Measurements from ENCODE around the gene SMIM5. TPM values are rescaled to one million over a fixed set of nuclear protein-coding genes. Genes with fewer than 3 reads are reported as not detected.

Gene SMIM5
- total RNA-seq, 1 donor from 2014 or later = 2.7 TPM

DNA sequence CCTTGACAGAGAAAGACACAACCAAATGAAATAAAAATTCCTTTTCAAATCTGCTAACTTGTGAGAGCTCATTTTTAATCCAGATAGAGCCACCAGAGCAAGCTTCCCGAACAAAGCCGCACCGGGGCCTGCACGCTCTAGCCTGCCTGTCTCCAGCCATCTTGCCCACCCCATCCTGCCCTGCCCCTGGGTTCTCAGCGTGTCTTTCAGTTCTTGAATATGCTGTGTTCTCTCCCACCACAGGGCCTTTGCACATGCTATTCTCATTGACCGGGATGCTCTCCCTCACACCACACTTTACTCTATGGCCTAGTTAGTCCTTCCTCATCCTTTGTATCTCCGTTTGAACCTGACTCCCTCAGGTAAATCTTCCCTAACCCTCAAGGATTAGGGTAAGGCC, 14.7 kb downstream of the SMIM5 start:
- H3K9me3 ChIP-seq = no peaks in the 10 kb centered on the region
- H3K4me3 ChIP-seq = no peak overlapping the region
- H3K4me1 ChIP-seq = peaks cover 30% of the 10 kb centered on the region
- ATAC-seq = no peak
- no peak for DNase-seq
- H3K27me3 ChIP-seq (ENCODE audit: low read depth) = no peaks in the 10 kb centered on the region
- intact Hi-C loops (cut with DNase I) = no loop called here
- peaks cover 46% of the 10 kb centered on the region for H3K36me3 ChIP-seq
- no peak overlapping the region for H3K27ac ChIP-seq
- TF ChIP-seq, protein P1, sequence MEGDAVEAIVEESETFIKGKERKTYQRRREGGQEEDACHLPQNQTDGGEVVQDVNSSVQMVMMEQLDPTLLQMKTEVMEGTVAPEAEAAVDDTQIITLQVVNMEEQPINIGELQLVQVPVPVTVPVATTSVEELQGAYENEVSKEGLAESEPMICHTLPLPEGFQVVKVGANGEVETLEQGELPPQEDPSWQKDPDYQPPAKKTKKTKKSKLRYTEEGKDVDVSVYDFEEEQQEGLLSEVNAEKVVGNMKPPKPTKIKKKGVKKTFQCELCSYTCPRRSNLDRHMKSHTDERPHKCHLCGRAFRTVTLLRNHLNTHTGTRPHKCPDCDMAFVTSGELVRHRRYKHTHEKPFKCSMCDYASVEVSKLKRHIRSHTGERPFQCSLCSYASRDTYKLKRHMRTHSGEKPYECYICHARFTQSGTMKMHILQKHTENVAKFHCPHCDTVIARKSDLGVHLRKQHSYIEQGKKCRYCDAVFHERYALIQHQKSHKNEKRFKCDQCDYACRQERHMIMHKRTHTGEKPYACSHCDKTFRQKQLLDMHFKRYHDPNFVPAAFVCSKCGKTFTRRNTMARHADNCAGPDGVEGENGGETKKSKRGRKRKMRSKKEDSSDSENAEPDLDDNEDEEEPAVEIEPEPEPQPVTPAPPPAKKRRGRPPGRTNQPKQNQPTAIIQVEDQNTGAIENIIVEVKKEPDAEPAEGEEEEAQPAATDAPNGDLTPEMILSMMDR (IDR thresholded peaks at IDR 0.05) = no peak

DNA sequence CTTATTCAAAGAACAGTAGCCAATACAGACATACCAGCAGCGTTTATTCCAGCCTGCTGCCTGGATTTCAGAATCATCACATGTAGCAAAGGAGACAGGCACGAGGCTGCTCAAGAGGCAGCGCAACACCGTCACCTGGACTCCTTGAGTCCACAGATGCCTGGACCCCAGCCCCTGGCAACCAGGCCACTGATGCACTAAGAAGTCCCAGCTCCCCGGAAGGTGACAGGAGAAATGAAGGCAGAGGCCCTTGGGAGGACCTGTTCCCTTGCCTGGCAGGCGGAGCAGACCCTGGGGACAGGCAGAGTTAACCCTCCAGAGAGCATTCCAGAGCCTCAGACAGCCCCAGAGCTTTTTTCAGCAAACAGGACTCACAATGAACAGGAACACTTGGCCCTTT, 16.5 kb downstream of the SMIM5 start:
- Histone ChIP-seq H3K36me3 (peaks cover 57% of the 10 kb centered on the region), H3K27me3 (ENCODE audit: low read depth) (no peaks in the 10 kb centered on the region), H3K27ac (no peak overlapping the region), H3K4me3 (no peak overlapping the region), H3K9me3 (no peaks in the 10 kb centered on the region), H3K4me1 (peaks cover 23% of the 10 kb centered on the region)
- no peak for DNase-seq
- TF ChIP-seq, protein P1 (IDR thresholded peaks at IDR 0.05) = no peak
- intact Hi-C loops (cut with DNase I) = no loop called here
- ATAC-seq = no peak

DNA sequence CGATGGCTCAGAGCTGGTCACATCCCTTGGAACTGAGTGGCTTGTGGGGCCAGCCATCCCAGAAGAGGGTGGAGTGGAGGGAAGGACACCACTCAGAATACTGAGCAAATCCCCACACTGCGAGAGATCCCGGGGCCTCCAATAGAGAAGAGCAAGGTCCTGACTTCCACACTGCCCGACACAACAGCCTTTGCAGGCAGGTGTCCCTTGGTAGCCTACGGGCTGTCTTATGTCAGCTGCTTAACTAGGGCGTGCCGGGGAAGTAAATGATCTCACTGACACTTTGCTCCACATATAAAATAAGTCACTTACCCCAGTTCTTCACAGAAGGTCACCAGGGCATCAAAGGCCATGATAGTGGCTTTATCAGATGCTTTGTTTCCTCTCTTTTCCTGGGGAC, 17.6 kb downstream of the SMIM5 start:
- Histone ChIP-seq H3K27ac (no peak overlapping the region), H3K27me3 (ENCODE audit: low read depth) (no peaks in the 10 kb centered on the region), H3K9me3 (no peaks in the 10 kb centered on the region), H3K4me1 (peaks cover 13% of the 10 kb centered on the region), H3K4me3 (no peak overlapping the region), H3K36me3 (peaks cover 69% of the 10 kb centered on the region)
- ATAC-seq = no peak
- intact Hi-C loops (cut with DNase I) = no loop called here
- TF ChIP-seq, protein P1 (IDR thresholded peaks at IDR 0.05) = no peak
- no peak for DNase-seq

DNA sequence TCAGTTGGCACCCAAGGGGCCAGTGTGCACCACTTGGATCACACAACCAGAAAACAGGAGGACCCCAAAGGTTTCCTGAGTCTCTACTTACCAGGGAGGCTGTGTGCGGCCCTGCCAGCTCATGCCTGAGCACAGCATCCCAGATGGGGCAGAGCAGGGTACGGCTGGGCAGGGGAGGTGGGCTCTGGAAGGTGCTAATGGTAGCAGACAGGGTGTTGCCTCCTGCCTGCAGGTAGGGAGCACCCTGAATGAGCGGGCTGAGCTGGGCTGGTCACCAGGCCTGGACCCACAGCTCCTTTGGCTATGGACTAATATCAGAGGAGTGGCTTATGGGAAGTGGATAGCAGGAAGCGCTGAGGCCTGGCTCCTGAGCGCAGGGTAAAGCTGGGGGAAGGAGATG, 19.1 kb downstream of the SMIM5 start:
- no peak overlapping the region for H3K4me3 ChIP-seq
- intact Hi-C loops (cut with DNase I) = no loop called here
- ATAC-seq (peak in 1 of 2 donors; percentile 19), DNase-seq (no peak)
- H3K36me3 ChIP-seq = peaks cover 77% of the 10 kb centered on the region
- H3K4me1 ChIP-seq = no peaks in the 10 kb centered on the region
- TF ChIP-seq, protein P1 (IDR thresholded peaks at IDR 0.05) = no peak
- H3K27ac ChIP-seq = no peak overlapping the region
- H3K27me3 ChIP-seq (ENCODE audit: low read depth) = no peaks in the 10 kb centered on the region
- H3K9me3 ChIP-seq = no peaks in the 10 kb centered on the region

DNA sequence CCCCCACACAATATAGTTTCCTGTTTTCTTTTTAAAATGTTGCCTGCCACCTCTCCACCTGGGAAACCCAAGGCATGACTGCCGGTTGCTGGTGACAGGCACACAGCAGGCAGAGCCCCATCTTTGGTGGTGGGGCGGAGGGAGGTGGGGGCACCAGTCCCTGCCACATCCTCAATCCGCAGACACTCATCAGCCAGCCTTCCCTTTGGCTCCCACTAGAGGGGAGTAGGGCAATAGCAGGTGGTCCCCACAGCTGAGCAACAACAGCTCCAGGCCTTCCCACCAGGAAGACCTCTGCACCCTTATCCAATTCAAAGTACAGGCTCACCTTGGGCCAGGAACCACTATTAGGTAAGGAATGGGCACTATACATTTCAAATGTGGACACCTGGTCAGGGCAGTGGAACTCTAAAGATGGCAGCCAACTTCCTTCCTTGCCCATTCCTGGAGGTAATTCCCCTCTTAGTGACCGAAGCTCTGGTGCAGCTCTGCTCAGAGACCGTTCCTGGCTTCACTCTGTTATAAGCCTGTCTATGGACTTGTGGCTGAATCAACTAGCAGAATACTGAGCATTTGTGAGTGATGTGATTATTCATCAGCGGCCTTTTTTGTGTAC, 19.8 kb downstream of the SMIM5 start:
- no peaks in the 10 kb centered on the region for H3K4me1 ChIP-seq
- ATAC-seq (peak; percentile 72 to 73), DNase-seq (no peak)
- no peaks in the 10 kb centered on the region for H3K27me3 ChIP-seq (ENCODE audit: low read depth)
- H3K27ac ChIP-seq = no peak overlapping the region
- intact Hi-C loops (cut with DNase I) = no loop called here
- H3K36me3 ChIP-seq = peaks cover 84% of the 10 kb centered on the region
- no peak overlapping the region for H3K4me3 ChIP-seq
- TF ChIP-seq, protein P1 (IDR thresholded peaks at IDR 0.05) = peak; percentile 54
- H3K9me3 ChIP-seq = no peaks in the 10 kb centered on the region
